Measurements from ENCODE around the gene CEP70. TPM values are rescaled to one million over a fixed set of nuclear protein-coding genes. Genes with fewer than 3 reads are reported as not detected.
"Not testable (repeated sequence)": the region's sequence is repeated elsewhere in the genome, so short reads cannot be mapped to it uniquely, and the experiment has no call there.

The CEP70 gene
- total and polyA plus RNA-seq, 9 donors: 12.4 to 101 (median 64.3) TPM

- Histone ChIP-seq H3K27me3 (no peaks in the 10 kb centered on the region), H3K4me3 (no peak overlapping the region), H3K9me3 (no peaks in the 10 kb centered on the region), H3K36me3 (no peaks in the 10 kb centered on the region), H3K27ac (no peak overlapping the region), H3K4me1 (ENCODE audit: insufficient read depth) (peaks cover 1% of the 10 kb centered on the region)
- intact Hi-C loops (cut with DNase I): no loop called here
- TF ChIP-seq EP300 (IDR thresholded peaks at IDR 0.05): no peak
- no peak for TF ChIP-seq POLR2A (IDR thresholded peaks at IDR 0.05)
- no peak for TF ChIP-seq CTCF (IDR thresholded peaks at IDR 0.05)
- no peak for DNase-seq
- WGBS, 3 donors: 100% methylated on average over 1 of the region's 1 CpG
These were observed 6.7 kb downstream of the CEP70 start for GRCh38 chr3:138587374-138587773.

GRCh38 chr3:138578961-138579574, 15.0 kb downstream of the CEP70 start:
- no peak overlapping the region for H3K4me3 ChIP-seq
- WGBS, 3 donors: 81 to 93% (median 88%) methylated on average over 6 of the region's 6 CpGs
- intact Hi-C loops (cut with DNase I): no loop called here

GRCh38 chr3:138578141-138578540, 15.9 kb downstream of the CEP70 start:
- WGBS, 3 donors: 66 to 76% (median 70%) methylated on average over 4 of the region's 4 CpGs
- no peak overlapping the region for H3K27ac ChIP-seq
- no peak for TF ChIP-seq EP300 (IDR thresholded peaks at IDR 0.05)
- TF ChIP-seq CTCF (IDR thresholded peaks at IDR 0.05): no peak
- no peak for TF ChIP-seq POLR2A (IDR thresholded peaks at IDR 0.05)
- no peaks in the 10 kb centered on the region for H3K4me1 ChIP-seq (ENCODE audit: insufficient read depth)
- no peaks in the 10 kb centered on the region for H3K9me3 ChIP-seq
- intact Hi-C loops (cut with DNase I): no loop called here
- no peaks in the 10 kb centered on the region for H3K27me3 ChIP-seq
- no peak for DNase-seq
- H3K36me3 ChIP-seq: no peaks in the 10 kb centered on the region
- H3K4me3 ChIP-seq: no peak overlapping the region

More at GRCh38 chr3:138578961-138579574, 15.0 kb downstream of the CEP70 start:
- Histone ChIP-seq H3K9me3 (no peaks in the 10 kb centered on the region), H3K36me3 (no peaks in the 10 kb centered on the region), H3K4me1 (ENCODE audit: insufficient read depth) (no peaks in the 10 kb centered on the region), H3K27ac (no peak overlapping the region), H3K27me3 (no peaks in the 10 kb centered on the region)
- DNase-seq: no peak
- TF ChIP-seq CTCF (IDR thresholded peaks at IDR 0.05) (no peak), EP300 (IDR thresholded peaks at IDR 0.05) (no peak), POLR2A (IDR thresholded peaks at IDR 0.05) (no peak)

GRCh38 chr3:138573138-138573537, 20.9 kb downstream of the CEP70 start:
- intact Hi-C loops (cut with DNase I): no loop called here
- Histone ChIP-seq H3K27me3 (no peaks in the 10 kb centered on the region), H3K27ac (no peak overlapping the region), H3K9me3 (no peaks in the 10 kb centered on the region), H3K4me3 (no peak overlapping the region), H3K4me1 (ENCODE audit: insufficient read depth) (no peaks in the 10 kb centered on the region), H3K36me3 (no peaks in the 10 kb centered on the region)
- WGBS, 3 donors: 83 to 88% (median 84%) methylated on average over 1 of the region's 1 CpG
- TF ChIP-seq POLR2A (IDR thresholded peaks at IDR 0.05) (no peak), EP300 (IDR thresholded peaks at IDR 0.05) (no peak), CTCF (IDR thresholded peaks at IDR 0.05) (no peak)
- no peak for DNase-seq

GRCh38 chr3:138569624-138570023, 24.4 kb downstream of the CEP70 start:
- intact Hi-C loops (cut with DNase I); H3K27ac ChIP-seq; H3K4me3 ChIP-seq; DNase-seq; H3K4me1 ChIP-seq (ENCODE audit: insufficient read depth); H3K36me3 ChIP-seq; H3K9me3 ChIP-seq; H3K27me3 ChIP-seq: not testable (repeated sequence)
- 95 to 96% (median 95%) methylated on average over 8 of the region's 8 CpGs for WGBS, 3 donors
